ENCODE data around the gene FHOD3.

Gene FHOD3

GRCh38 chr18:36366994-36367839, 69.7 kb downstream of the FHOD3 start:
- TF ChIP-seq, protein P1, sequence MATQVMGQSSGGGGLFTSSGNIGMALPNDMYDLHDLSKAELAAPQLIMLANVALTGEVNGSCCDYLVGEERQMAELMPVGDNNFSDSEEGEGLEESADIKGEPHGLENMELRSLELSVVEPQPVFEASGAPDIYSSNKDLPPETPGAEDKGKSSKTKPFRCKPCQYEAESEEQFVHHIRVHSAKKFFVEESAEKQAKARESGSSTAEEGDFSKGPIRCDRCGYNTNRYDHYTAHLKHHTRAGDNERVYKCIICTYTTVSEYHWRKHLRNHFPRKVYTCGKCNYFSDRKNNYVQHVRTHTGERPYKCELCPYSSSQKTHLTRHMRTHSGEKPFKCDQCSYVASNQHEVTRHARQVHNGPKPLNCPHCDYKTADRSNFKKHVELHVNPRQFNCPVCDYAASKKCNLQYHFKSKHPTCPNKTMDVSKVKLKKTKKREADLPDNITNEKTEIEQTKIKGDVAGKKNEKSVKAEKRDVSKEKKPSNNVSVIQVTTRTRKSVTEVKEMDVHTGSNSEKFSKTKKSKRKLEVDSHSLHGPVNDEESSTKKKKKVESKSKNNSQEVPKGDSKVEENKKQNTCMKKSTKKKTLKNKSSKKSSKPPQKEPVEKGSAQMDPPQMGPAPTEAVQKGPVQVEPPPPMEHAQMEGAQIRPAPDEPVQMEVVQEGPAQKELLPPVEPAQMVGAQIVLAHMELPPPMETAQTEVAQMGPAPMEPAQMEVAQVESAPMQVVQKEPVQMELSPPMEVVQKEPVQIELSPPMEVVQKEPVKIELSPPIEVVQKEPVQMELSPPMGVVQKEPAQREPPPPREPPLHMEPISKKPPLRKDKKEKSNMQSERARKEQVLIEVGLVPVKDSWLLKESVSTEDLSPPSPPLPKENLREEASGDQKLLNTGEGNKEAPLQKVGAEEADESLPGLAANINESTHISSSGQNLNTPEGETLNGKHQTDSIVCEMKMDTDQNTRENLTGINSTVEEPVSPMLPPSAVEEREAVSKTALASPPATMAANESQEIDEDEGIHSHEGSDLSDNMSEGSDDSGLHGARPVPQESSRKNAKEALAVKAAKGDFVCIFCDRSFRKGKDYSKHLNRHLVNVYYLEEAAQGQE (IDR thresholded peaks at IDR 0.05; ENCODE audit: insufficient read depth in 1 of 2, low read depth in 2 of 2, low read length in 2 of 2), result no peak
- no peak for TF ChIP-seq TAF1 (IDR thresholded peaks at IDR 0.05; ENCODE audit: borderline replicate concordance, insufficient read depth, low read length)
- TF ChIP-seq POLR2AphosphoS5 (IDR thresholded peaks at IDR 0.05; ENCODE audit: low read depth, low read length), result no peak
- no peak for TF ChIP-seq FOXP2 (optimal IDR thresholded peaks at IDR 0.05; ENCODE audit: borderline replicate concordance, extremely low read depth, extremely low read length, insufficient read depth)
- no peak for TF ChIP-seq SIN3A (IDR thresholded peaks at IDR 0.05; ENCODE audit: borderline replicate concordance, insufficient read depth, low read length)

- TF ChIP-seq POLR2AphosphoS5 (IDR thresholded peaks at IDR 0.05; ENCODE audit: low read depth, low read length) (no peak), SIN3A (IDR thresholded peaks at IDR 0.05; ENCODE audit: borderline replicate concordance, insufficient read depth, low read length) (no peak), FOXP2 (optimal IDR thresholded peaks at IDR 0.05; ENCODE audit: borderline replicate concordance, extremely low read depth, extremely low read length, insufficient read depth) (no peak), TAF1 (IDR thresholded peaks at IDR 0.05; ENCODE audit: borderline replicate concordance, insufficient read depth, low read length) (no peak)
- TF ChIP-seq, protein P1 (IDR thresholded peaks at IDR 0.05; ENCODE audit: insufficient read depth in 1 of 2, low read depth in 2 of 2, low read length in 2 of 2), result no peak
These were observed 71.4 kb downstream of the FHOD3 start for GRCh38 chr18:36368889-36369288.

DNA sequence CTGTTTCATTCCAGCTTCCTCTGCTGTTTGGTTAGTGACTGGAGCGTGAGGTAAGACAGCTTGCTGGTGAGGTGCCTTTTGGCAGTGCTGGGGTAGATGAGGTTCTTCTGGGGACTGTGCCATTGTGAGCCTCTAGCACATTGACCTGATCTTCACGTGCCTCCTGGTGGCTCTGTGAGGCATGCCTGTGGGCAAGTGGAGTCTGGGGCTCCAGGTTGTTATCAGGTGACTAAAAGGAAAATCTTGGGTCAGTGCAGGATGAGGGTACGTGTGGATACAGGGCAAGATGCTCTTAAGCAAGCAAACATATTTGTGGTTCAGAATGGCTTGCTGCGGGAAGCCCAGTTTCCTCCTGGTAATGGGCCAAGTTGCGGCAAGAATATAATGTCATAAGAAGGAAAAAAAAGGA, 75.4 kb downstream of the FHOD3 start:
- TF ChIP-seq, protein P1 (IDR thresholded peaks at IDR 0.05; ENCODE audit: insufficient read depth in 1 of 2, low read depth in 2 of 2, low read length in 2 of 2), result no peak
- TF ChIP-seq FOXP2 (optimal IDR thresholded peaks at IDR 0.05; ENCODE audit: borderline replicate concordance, extremely low read depth, extremely low read length, insufficient read depth), result no peak
- TF ChIP-seq POLR2AphosphoS5 (IDR thresholded peaks at IDR 0.05; ENCODE audit: low read depth, low read length), result no peak
- no peak for TF ChIP-seq SIN3A (IDR thresholded peaks at IDR 0.05; ENCODE audit: borderline replicate concordance, insufficient read depth, low read length)
- no peak for TF ChIP-seq TAF1 (IDR thresholded peaks at IDR 0.05; ENCODE audit: borderline replicate concordance, insufficient read depth, low read length)

- TF ChIP-seq FOXP2 (optimal IDR thresholded peaks at IDR 0.05; ENCODE audit: borderline replicate concordance, extremely low read depth, extremely low read length, insufficient read depth), result no peak
- no peak for TF ChIP-seq TAF1 (IDR thresholded peaks at IDR 0.05; ENCODE audit: borderline replicate concordance, insufficient read depth, low read length)
- TF ChIP-seq, protein P1 (IDR thresholded peaks at IDR 0.05; ENCODE audit: insufficient read depth in 1 of 2, low read depth in 2 of 2, low read length in 2 of 2), result no peak
- no peak for TF ChIP-seq POLR2AphosphoS5 (IDR thresholded peaks at IDR 0.05; ENCODE audit: low read depth, low read length)
- TF ChIP-seq SIN3A (IDR thresholded peaks at IDR 0.05; ENCODE audit: borderline replicate concordance, insufficient read depth, low read length), result no peak
These were observed 76.7 kb downstream of the FHOD3 start for GRCh38 chr18:36374262-36374661.

All from PFSK-1 (cell line).